GM12874 (cell line): ENCODE results near the gene GALP.
"Not testable (repeated sequence)": the region's sequence is repeated elsewhere in the genome, so short reads cannot be mapped to it uniquely, and the experiment has no call there.

ENCODE experiments used
- TF ChIP-seq, protein P1 (sequence below): IDR thresholded peaks from 2 replicates; pipeline ENCODE4 v1.5.1; 2011; ENCODE audit warnings: low read depth, mild to moderate bottlenecking, control low read depth, low read length, moderate library complexity; ENCODE audit not compliant: insufficient read depth

Gene GALP

DNA sequence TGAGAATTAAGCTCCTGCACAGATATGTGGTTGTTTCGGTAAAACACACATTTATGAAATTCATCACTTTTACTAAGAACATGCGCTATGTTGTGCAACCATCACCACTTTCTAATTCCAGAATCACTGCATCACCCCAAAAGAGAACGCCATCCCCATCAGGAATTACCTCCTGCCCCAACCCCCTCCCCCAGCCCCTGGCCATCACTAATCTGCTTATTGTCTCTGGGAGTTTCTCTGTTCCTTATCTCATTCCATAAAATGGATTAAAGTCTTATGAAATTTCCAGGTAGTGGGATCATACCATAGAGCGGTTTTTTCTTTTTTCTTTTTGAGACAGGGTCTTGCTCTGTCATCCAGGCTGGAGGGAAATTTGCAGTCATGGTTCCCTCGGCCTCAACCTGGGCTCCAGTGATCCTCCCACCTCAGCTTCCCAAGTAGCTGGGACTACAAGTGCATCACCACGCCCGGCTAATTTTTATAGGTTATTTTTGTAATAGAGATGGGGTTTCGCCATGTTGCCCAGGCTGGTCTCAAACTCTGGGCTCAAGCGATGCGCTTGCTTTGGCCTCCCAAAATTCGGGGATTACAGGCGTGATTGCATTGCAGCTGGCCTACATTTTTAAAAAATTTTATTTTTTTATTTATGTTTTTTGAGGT, 18.3 kb downstream of the GALP start:
- TF ChIP-seq, protein P1, sequence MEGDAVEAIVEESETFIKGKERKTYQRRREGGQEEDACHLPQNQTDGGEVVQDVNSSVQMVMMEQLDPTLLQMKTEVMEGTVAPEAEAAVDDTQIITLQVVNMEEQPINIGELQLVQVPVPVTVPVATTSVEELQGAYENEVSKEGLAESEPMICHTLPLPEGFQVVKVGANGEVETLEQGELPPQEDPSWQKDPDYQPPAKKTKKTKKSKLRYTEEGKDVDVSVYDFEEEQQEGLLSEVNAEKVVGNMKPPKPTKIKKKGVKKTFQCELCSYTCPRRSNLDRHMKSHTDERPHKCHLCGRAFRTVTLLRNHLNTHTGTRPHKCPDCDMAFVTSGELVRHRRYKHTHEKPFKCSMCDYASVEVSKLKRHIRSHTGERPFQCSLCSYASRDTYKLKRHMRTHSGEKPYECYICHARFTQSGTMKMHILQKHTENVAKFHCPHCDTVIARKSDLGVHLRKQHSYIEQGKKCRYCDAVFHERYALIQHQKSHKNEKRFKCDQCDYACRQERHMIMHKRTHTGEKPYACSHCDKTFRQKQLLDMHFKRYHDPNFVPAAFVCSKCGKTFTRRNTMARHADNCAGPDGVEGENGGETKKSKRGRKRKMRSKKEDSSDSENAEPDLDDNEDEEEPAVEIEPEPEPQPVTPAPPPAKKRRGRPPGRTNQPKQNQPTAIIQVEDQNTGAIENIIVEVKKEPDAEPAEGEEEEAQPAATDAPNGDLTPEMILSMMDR = no peak

DNA sequence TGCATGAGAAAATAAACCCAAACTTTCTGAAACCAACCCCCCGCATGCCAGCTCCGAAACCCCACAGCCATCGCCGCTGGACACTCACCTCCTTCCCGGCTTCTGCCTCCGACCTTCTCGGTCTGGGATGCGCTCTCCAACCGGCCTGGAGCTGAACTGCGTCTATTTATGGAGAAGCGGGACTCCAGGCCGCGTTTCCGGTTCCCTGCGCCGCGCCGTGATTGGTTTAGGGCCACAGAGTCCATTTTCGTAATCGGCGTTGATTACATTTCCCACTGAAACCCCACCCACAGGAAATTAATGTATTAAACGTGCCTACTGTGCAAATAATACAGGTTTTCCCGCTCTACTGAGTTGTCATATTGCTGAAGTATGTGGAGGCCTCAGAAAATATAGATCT, 21.8 kb downstream of the GALP start, which contains the start of gene ZSCAN5B:
Gene ZSCAN5B, minus strand, starts transcription at position 138 of the 400 bp plus-strand sequence. CDS start 4,731 bp downstream, outside the sequence.
- TF ChIP-seq, protein P1 = not testable (repeated sequence)

DNA sequence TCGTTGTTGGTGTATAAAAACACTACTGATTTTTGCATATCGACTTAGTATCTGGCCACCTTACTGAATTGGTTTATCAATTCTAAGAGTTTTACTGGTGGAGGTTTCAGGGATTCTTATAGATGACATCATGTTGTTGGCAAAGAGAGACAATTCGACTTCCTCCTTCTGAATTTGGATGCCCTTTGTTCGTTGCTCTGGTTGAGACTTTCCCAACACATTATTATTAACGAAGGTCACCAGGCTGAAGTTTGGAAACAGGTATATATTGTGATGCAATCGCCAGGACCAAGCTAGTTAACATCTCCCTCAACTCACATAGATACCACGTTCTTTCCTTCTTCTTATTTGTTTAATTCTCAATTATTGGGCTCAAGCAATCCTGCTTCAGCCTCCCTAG, 23.9 kb downstream of the GALP start:
- TF ChIP-seq, protein P1 = no peak

DNA sequence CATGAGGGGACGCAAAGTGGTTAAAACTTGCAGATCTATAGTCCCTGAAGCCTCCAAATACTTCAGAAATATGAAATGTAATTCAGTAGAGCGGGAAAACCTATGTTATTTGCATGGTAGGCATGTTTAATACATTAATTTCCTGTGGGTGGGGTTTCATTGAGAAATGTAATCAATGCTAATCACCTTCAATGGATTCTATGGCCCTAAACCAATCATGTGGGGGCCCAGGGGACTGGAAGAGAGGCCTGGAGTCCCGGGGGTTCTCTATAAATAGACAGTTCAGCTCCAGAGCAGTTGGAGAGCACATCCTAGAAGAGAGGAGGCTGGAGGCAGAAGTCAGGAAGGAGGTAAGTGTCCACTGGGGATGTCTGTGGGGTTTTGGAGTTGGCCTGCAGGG, 26.2 kb downstream of the GALP start, which contains the start of gene ZSCAN5C:
Gene ZSCAN5C, plus strand, starts transcription at position 301 of the 400 bp plus-strand sequence. CDS start 3,641 bp downstream, outside the sequence.
- TF ChIP-seq, protein P1 = no peak

DNA sequence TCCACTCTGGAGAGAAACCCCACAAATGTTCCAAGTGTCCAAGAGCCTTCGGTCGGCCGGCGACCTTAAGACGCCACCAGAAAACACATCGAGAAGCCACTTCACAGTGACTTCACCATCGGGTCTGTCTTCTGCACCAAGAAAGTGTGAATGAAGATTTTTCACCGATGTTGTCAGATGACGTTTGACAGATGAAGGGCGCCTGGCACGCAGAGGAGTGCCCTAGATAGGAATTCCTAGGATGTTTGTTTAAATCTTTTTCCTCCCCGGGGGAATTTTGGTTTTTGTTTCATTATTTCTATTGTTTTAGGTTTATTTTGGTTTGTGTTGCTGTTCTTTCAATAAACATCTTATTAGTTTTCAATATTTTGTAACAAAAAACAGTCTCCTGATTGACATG, 33.3 kb downstream of the GALP start:
- TF ChIP-seq, protein P1 = no peak

DNA sequence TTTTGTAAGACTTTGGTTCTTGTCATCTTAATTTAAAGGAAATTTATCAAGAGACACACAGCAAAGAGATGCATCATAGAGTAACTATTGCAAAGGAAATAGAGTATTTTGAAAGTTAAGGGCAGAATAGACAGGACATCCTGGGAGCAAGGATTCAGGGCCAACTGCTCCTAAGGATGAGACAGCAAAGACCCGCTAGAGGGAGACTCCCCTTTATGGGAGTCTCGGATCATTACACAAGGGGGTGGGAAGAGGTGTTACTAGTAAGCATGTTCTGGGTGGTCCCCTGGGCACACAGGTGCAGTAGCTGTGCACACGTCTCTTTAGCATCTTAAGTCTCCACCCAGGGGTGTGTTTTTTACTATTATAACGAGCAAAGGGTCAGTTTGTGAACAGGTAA, 35.9 kb downstream of the GALP start:
- TF ChIP-seq, protein P1 = no peak

DNA sequence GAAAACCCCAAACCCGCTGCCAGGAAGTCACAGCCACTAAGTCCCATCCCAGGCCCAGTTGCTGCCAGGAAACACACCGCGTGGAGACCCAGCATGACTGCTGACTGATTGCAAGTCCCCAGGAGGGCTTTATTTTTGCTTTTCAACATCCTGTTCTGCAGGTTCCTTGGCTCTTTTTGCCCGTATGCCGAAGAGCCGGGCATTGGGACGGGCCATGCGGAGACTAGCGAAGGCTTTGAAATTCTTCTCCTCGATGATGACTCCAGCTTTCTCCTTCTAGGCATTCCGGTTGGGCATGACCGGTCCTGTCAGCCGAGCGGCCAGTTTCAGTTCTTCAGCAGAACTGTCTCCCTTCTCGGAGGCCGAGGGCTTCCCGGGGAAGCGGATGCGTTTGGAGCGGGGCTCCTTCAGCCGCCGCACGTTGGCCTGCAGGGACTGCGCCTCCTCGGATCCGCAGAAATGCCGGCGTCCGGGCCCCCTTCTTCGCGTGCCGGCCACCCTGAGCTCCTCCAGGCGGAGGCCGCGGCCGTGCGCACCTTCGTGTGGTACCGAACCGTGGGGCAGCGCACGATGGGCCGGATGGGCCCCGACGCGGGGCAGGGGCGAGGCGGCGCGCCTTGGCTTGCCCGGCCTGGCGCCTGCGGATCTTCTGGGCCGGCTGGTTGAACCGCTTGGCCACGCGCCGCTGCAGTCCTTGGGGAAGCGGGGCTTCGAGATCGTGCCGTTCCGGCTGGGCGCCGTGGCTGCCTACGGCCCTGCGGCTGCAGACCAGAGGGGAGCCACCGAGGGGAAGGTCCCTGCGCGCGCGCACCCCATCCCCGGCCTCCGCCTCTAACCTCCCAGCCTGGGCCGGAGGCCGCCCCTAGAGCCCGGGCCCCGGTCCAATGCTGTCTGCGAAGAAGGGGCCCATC, 41.5 kb downstream of the GALP start:
- TF ChIP-seq, protein P1 = no peak
